GM23338 (cell line): Measurements from ENCODE around the gene SLC35F2.

Source experiments
- CREB1 ChIP-seq: fragments of 250-450 bp; sonication (Bioruptor Pico); IDR thresholded peaks from 2 replicates; pipeline ENCODE4 v1.5.0; 2020; ENCODE audit warnings: low read depth, mild to moderate bottlenecking, moderate library complexity
- EZH2 ChIP-seq: fragments of 200-600 bp; sonication (generic); IDR thresholded peaks from one replicate; pipeline ENCODE4 v1.8.0; 2017; ENCODE audit warnings: antibody characterized with exemption, mild to moderate bottlenecking, low read depth; ENCODE audit not compliant: unreplicated experiment
- EZH2phosphoT487 ChIP-seq: fragments of 200-600 bp; sonication (generic); IDR thresholded peaks from one replicate; pipeline ENCODE4 v1.8.1; 2018; ENCODE audit warnings: antibody characterized with exemption; ENCODE audit not compliant: unreplicated experiment
- JUNB ChIP-seq: IDR thresholded peaks from one replicate; pipeline ENCODE4 v1.6.1; 2016; ENCODE audit warnings: antibody characterized with exemption; ENCODE audit not compliant: unreplicated experiment
- POLR2AphosphoS5 ChIP-seq: IDR thresholded peaks from 2 replicates; pipeline ENCODE4 v1.6.1; 2016; ENCODE audit warnings: antibody characterized with exemption, low read depth
- ZNF331 ChIP-seq: fragments of 250-450 bp; sonication (Bioruptor Pico); IDR thresholded peaks from 2 replicates; pipeline ENCODE4 v1.5.0; 2020; ENCODE audit warnings: low read depth, mild to moderate bottlenecking, moderate library complexity
- TF ChIP-seq, protein P1 (sequence below): IDR thresholded peaks from one replicate; pipeline ENCODE4 v1.6.1; 2018; ENCODE audit warnings: antibody characterized with exemption; ENCODE audit not compliant: unreplicated experiment
- TF ChIP-seq, protein P2 (sequence below), 2 experiments: fragments of 200-600 bp in 1 of 2; sonication (generic) in 1 of 2; conservative IDR thresholded peaks; 2 replicates each; pipeline versions ENCODE4 v1.5.1 to v1.6.1; 2016 to 2017; ENCODE audit warnings: antibody characterized with exemption in 2 of 2, low read depth in 2 of 2, mild to moderate bottlenecking in 2 of 2, moderate library complexity in 1 of 2

DNA sequence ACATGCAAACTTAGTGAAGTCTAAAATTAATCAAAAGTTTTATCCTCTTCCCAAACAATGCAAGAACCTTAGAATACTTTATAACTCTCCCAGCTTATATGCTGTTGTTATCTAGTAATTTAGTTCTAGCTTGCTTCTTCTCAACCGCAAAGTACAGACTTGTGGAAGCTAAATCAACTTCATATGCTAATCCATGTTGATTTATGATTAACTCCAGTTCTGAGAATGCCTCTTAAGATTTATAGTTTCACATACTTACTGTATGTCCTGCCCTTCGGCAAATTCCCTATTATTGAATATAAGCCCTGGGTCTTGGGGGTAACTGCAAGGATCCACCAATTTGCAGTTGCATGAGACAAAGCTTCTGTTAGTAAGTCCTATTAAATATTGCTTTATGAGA, 17.6 kb upstream of the SLC35F2 start:
- TF ChIP-seq EZH2 (no peak), JUNB (no peak), CREB1 (CRISPR knock-in tag) (no peak), POLR2AphosphoS5 (no peak), EZH2phosphoT487 (no peak), ZNF331 (CRISPR knock-in tag) (no peak)
- TF ChIP-seq, protein P1, sequence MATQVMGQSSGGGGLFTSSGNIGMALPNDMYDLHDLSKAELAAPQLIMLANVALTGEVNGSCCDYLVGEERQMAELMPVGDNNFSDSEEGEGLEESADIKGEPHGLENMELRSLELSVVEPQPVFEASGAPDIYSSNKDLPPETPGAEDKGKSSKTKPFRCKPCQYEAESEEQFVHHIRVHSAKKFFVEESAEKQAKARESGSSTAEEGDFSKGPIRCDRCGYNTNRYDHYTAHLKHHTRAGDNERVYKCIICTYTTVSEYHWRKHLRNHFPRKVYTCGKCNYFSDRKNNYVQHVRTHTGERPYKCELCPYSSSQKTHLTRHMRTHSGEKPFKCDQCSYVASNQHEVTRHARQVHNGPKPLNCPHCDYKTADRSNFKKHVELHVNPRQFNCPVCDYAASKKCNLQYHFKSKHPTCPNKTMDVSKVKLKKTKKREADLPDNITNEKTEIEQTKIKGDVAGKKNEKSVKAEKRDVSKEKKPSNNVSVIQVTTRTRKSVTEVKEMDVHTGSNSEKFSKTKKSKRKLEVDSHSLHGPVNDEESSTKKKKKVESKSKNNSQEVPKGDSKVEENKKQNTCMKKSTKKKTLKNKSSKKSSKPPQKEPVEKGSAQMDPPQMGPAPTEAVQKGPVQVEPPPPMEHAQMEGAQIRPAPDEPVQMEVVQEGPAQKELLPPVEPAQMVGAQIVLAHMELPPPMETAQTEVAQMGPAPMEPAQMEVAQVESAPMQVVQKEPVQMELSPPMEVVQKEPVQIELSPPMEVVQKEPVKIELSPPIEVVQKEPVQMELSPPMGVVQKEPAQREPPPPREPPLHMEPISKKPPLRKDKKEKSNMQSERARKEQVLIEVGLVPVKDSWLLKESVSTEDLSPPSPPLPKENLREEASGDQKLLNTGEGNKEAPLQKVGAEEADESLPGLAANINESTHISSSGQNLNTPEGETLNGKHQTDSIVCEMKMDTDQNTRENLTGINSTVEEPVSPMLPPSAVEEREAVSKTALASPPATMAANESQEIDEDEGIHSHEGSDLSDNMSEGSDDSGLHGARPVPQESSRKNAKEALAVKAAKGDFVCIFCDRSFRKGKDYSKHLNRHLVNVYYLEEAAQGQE, result no peak
- TF ChIP-seq, protein P2, sequence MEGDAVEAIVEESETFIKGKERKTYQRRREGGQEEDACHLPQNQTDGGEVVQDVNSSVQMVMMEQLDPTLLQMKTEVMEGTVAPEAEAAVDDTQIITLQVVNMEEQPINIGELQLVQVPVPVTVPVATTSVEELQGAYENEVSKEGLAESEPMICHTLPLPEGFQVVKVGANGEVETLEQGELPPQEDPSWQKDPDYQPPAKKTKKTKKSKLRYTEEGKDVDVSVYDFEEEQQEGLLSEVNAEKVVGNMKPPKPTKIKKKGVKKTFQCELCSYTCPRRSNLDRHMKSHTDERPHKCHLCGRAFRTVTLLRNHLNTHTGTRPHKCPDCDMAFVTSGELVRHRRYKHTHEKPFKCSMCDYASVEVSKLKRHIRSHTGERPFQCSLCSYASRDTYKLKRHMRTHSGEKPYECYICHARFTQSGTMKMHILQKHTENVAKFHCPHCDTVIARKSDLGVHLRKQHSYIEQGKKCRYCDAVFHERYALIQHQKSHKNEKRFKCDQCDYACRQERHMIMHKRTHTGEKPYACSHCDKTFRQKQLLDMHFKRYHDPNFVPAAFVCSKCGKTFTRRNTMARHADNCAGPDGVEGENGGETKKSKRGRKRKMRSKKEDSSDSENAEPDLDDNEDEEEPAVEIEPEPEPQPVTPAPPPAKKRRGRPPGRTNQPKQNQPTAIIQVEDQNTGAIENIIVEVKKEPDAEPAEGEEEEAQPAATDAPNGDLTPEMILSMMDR (conservative IDR thresholded peaks at IDR 0.05; ENCODE audit: low read depth in 2 of 2), result no peak
